Urothelium cell line (cell line): ENCODE results near the gene TREX2.
A peak's percentile ranks its signal among the peaks of the same experiment; 100 is the strongest.

Experiments
- DNase-seq: peaks from one replicate; pipeline ENCODE4 v3.0.0; 2011; ENCODE audit warnings: low spot score, mixed read lengths
- FAIRE-seq: peaks from 2 replicates; lab custom pipeline; 2011; peaks lifted over from hg19 to GRCh38; lab: Jason Lieb, UNC

TREX2 gene

GRCh38 chrX:153440556-153441135 lies 5.2 kb downstream of the TREX2 start:
- FAIRE-seq (no peak), DNase-seq (no peak)

GRCh38 chrX:153439977-153440376 lies 5.9 kb downstream of the TREX2 start:
- FAIRE-seq (peak; percentile 58), DNase-seq (no peak)

GRCh38 chrX:153438532-153438931 lies 7.3 kb downstream of the TREX2 start:
- FAIRE-seq = no peak
- DNase-seq = peak; percentile 27

- DNase-seq (no peak), FAIRE-seq (no peak)
Observed at GRCh38 chrX:153435845-153436244, 10.0 kb downstream of the TREX2 start.

- no peak for FAIRE-seq
- DNase-seq = no peak
Observed at GRCh38 chrX:153434801-153435200, 11.1 kb downstream of the TREX2 start.

GRCh38 chrX:153433781-153434285 lies 12.0 kb downstream of the TREX2 start:
- FAIRE-seq = no peak

GRCh38 chrX:153433161-153433680 lies 12.6 kb downstream of the TREX2 start:
- no peak for DNase-seq
- FAIRE-seq = no peak

More at GRCh38 chrX:153433781-153434285, 12.0 kb downstream of the TREX2 start:
- no peak for DNase-seq

GRCh38 chrX:153430796-153431195 lies 15.1 kb downstream of the TREX2 start:
- no peak for FAIRE-seq
- DNase-seq = no peak

GRCh38 chrX:153426204-153426603 lies 19.7 kb downstream of the TREX2 start:
- FAIRE-seq (no peak), DNase-seq (no peak)

- DNase-seq = no peak
- no peak for FAIRE-seq
Observed at GRCh38 chrX:153423652-153424051, 22.2 kb downstream of the TREX2 start.

GRCh38 chrX:153421856-153422255 lies 24.0 kb downstream of the TREX2 start:
- DNase-seq = no peak
- FAIRE-seq = no peak

GRCh38 chrX:153420851-153421599 lies 24.8 kb downstream of the TREX2 start:
- FAIRE-seq (no peak), DNase-seq (no peak)

GRCh38 chrX:153417637-153418036 lies 28.2 kb downstream of the TREX2 start:
- FAIRE-seq (no peak), DNase-seq (no peak)

- no peak for FAIRE-seq
- no peak for DNase-seq
Observed at GRCh38 chrX:153416781-153417450, 28.9 kb downstream of the TREX2 start.

- no peak for DNase-seq
- FAIRE-seq = no peak
Observed at GRCh38 chrX:153414856-153415510, 30.9 kb downstream of the TREX2 start.

GRCh38 chrX:153413731-153414130 lies 32.1 kb downstream of the TREX2 start:
- no peak for FAIRE-seq
- DNase-seq = no peak

- DNase-seq = no peak
- FAIRE-seq = no peak
Observed at GRCh38 chrX:153412746-153413720, 32.8 kb downstream of the TREX2 start.

- no peak for FAIRE-seq
- no peak for DNase-seq
Observed at GRCh38 chrX:153411988-153412574, 33.8 kb downstream of the TREX2 start.

- DNase-seq (peak; percentile 52), FAIRE-seq (no peak)
Observed at GRCh38 chrX:153411255-153411987, 34.4 kb downstream of the TREX2 start, which contains the start of gene ZFP92. ZFP92 (plus strand) TSS chrX:153411472; CDS start chrX:153418323, 6,851 bp downstream.
